ENCODE results near the gene CHCHD4.
"Not testable (repeated sequence)": the region's sequence is repeated elsewhere in the genome, so short reads cannot be mapped to it uniquely, and the experiment has no call there.

Gene CHCHD4

DNA sequence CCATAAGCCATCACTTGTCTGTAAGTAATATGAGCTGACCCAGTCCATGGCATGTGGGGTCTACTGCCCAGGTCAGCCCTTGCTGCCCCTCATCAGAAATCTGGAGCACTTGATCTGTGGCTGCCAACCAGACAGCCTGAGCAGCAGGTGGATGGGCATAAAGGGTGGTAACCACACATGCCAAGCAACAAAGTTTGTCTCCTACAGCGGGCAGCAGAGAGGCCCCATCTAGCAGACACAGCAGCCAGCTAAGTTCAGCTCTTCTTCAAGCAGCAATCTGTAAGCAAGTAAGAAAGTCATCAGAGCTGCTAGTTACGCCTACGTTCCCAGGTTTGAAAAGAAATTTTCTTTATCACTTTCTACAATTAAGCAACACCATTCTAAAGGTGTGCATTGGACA is 27.9 kb downstream of the CHCHD4 start:
- TF ChIP-seq, protein P1, sequence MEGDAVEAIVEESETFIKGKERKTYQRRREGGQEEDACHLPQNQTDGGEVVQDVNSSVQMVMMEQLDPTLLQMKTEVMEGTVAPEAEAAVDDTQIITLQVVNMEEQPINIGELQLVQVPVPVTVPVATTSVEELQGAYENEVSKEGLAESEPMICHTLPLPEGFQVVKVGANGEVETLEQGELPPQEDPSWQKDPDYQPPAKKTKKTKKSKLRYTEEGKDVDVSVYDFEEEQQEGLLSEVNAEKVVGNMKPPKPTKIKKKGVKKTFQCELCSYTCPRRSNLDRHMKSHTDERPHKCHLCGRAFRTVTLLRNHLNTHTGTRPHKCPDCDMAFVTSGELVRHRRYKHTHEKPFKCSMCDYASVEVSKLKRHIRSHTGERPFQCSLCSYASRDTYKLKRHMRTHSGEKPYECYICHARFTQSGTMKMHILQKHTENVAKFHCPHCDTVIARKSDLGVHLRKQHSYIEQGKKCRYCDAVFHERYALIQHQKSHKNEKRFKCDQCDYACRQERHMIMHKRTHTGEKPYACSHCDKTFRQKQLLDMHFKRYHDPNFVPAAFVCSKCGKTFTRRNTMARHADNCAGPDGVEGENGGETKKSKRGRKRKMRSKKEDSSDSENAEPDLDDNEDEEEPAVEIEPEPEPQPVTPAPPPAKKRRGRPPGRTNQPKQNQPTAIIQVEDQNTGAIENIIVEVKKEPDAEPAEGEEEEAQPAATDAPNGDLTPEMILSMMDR (IDR thresholded peaks at IDR 0.05; ENCODE audit: low read depth, low read length) = no peak
- H3K4me3 ChIP-seq (ENCODE audit: low read depth, low read length) = no peak overlapping the region

DNA sequence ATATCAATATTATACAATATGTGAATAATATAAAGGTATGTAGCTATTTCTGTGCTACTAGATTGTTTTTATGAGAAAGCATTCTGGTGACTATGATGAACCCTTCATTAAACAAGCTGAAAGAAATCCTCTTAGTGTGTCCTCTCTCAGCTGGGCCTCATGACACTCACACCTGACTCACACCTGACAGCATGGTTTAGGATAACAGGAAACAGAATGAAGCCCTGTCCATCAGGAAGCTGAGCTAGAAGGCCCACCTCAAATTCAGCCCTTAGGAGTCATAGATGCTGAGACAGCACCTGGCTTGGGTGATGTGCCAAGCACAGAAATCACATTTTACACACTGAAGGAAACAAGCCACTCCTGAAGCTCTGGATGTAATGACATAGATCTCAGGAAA is 30.8 kb downstream of the CHCHD4 start:
- TF ChIP-seq, protein P1 (IDR thresholded peaks at IDR 0.05; ENCODE audit: low read depth, low read length) = no peak

DNA sequence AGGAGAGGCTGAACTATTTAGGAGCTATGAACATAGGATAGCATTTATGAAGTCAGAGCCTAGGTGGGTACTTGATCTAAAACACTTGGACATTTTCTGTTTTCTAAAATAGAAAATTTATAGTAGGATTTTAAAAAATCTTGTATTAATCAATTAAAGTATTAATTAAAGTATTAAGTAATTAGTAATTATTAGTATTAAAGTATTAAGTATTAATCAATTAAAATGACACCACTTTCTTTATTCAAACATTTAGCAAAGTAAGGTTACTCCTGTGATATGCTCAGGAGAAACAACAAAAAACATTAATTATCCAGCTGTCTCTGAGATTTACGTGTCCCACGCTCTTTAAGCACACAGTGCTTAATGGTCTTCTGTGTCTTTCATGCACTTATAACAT is 32.2 kb downstream of the CHCHD4 start:
- H3K4me3 ChIP-seq (ENCODE audit: low read depth, low read length) = no peak overlapping the region
- TF ChIP-seq, protein P1 (IDR thresholded peaks at IDR 0.05; ENCODE audit: low read depth, low read length) = no peak

More for the DNA sequence above, 30.8 kb downstream of the CHCHD4 start:
- H3K4me3 ChIP-seq (ENCODE audit: low read depth, low read length) = no peak overlapping the region

DNA sequence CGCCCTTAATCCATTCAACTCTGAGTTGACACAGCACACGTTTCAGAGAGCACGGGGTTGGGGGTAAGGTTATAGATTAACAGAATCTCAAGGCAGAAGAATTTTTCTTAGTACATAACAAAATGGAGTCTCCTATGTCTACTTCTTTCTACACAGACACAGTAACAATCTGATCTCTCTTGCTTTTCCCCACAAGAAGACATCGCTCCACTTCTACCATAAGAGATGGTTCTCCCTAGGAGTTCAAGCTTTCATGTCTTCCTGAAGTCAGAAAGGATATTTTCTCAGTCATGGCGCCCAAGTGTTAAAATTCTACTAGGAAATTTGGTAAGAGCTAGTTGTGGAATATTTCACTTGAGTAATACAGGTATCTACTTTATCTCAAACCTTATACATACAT is 32.7 kb downstream of the CHCHD4 start:
- H3K4me3 ChIP-seq (ENCODE audit: low read depth, low read length) = not testable (repeated sequence)

DNA sequence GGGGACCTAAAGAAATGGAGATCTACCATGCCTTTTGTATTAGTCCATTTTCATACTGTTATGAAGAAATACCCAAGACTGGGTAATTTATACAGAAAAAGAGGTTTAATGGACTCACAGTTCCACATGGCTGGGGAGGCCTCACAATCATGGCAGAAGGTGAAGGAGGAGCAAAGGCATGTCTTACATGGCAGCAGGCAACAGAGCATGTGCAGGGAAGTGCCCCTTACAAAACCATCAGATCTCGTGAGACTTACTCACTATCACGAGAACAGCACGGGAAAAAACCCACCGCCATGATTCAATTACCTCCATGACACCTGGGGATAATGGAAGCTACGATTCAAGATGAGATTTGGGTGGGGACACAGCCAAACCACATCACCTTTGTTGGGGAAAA is 37.2 kb downstream of the CHCHD4 start:
- not testable (repeated sequence) for H3K4me3 ChIP-seq (ENCODE audit: low read depth, low read length)

DNA sequence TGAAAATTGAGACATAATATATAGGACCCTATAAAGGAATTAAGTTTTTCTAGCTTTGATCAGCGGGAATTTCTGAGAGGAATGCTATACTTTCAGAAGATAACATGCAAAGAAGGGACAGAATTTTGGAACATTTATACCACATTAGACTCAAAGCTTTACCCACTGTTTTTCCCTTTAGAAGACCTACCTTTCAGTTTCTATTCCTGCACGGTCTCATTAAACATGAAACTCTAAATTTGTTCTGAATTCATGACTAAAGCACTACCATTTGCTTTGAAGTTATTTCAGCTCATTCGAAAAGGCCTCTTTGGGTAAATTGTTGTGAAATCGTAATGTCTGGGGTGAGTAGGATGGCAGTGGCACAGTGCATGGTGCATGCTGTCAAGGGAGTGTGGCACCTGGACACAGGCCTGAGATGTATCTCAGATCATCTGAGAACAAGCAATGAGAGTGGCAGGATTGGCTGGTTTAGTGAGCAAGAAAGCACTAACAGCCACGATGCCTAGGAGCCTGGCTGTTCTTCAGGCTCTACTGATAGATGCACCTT is 42.5 kb downstream of the CHCHD4 start:
- TF ChIP-seq, protein P1 (IDR thresholded peaks at IDR 0.05; ENCODE audit: low read depth, low read length) = no peak
- H3K4me3 ChIP-seq (ENCODE audit: low read depth, low read length) = no peak overlapping the region

DNA sequence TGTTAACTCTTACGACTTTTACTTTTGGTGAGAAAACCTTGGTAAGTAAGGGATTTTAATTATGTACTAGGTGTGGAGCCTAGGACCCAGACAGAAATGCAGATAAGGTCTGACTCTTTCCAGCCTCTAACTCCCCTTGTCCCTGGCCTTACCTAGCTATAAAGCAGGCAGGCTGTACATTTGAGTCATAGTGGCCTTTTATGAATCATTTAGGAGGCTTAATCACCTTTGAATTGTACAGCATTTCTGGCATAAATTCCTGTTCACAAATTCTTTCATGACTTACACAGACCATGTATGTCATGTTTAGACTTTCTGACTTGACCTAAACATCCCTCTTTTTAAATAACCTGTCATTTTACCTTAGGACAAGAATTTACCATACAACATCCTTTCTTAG is 47.4 kb downstream of the CHCHD4 start:
- TF ChIP-seq, protein P1 (IDR thresholded peaks at IDR 0.05; ENCODE audit: low read depth, low read length) = no peak
- H3K4me3 ChIP-seq (ENCODE audit: low read depth, low read length) = no peak overlapping the region

DNA sequence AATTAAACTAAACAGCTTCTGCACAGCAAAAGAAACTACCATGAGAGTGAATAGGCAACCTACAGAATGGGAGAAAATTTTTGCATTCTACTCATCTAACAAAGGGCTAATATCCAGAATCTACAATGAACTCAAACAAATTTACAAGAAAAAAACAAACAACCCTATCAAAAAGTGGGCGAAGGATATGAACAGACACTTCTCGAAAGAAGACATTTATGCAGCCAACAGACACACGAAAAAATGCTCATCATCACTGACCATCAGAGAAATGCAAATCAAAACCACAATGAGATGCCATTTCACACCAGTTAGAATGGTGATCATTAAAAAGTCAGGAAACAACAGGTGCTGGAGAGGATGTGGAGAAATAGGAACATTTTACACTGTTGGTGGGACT is 49.4 kb downstream of the CHCHD4 start:
- H3K4me3 ChIP-seq (ENCODE audit: low read depth, low read length) = not testable (repeated sequence)

DNA sequence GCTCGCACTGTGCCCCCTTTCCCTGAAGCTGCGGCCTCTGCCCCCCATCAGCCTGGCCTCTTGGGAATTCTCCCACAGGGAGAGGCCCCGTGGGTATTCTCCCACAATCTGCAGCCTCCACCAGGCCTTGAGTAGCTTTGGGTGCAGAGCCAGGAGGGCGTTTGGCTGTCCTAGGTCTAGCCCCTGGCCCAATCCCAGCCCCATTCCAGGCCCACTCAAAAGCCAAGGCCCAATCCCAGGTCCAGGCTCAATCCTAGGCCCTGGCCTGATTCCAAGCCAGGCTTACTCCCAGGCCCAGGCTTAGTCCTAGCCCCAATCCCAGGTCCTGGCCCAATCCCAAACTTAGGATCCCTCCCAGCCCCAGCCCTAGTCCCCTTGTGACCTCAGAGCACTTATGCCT is 59.8 kb downstream of the CHCHD4 start:
- TF ChIP-seq, protein P1 (IDR thresholded peaks at IDR 0.05; ENCODE audit: low read depth, low read length) = no peak

More for the DNA sequence above, 59.8 kb downstream of the CHCHD4 start:
- no peak overlapping the region for H3K4me3 ChIP-seq (ENCODE audit: low read depth, low read length)
